HG03097 (cell line): ENCODE measurements around the gene CCDC28B.
A peak's percentile ranks its signal among the peaks of the same experiment; 100 is the strongest.

Source experiments
- ATAC-seq: cut with Tn5 transposase; IDR thresholded peaks from one replicate; pipeline ENCODE4 v1.9.1; 2021; ENCODE audit not compliant: unreplicated experiment, low FRiP score

CCDC28B gene

GRCh38 chr1:32192220-32192948 lies 8.0 kb upstream of the CCDC28B start:
- no peak for ATAC-seq

- ATAC-seq: no peak
These were observed 5.4 kb upstream of the CCDC28B start for GRCh38 chr1:32194984-32195383.

- ATAC-seq: no peak
These were observed 4.9 kb upstream of the CCDC28B start for GRCh38 chr1:32195531-32195930.

GRCh38 chr1:32195972-32196823 lies 4.2 kb upstream of the CCDC28B start:
- no peak for ATAC-seq

- no peak for ATAC-seq
These were observed 3.3 kb upstream of the CCDC28B start for GRCh38 chr1:32197074-32197473.

- ATAC-seq: no peak
These were observed 2.6 kb upstream of the CCDC28B start for GRCh38 chr1:32197837-32198236.

- no peak for ATAC-seq
These were observed 2.0 kb upstream of the CCDC28B start for GRCh38 chr1:32198237-32199042.

GRCh38 chr1:32199043-32199716 lies 1.2 kb upstream of the CCDC28B start:
- ATAC-seq: no peak

GRCh38 chr1:32199717-32200072 lies 700 bp upstream of the CCDC28B start:
- ATAC-seq: no peak

- ATAC-seq: peak; percentile 33
These were observed 838 bp downstream of the CCDC28B start for GRCh38 chr1:32201011-32201855.

GRCh38 chr1:32204943-32205361 lies 4.6 kb downstream of the CCDC28B start:
- ATAC-seq: no peak

- ATAC-seq: no peak
These were observed 5.3 kb downstream of the CCDC28B start, which contains the start of gene IQCC for GRCh38 chr1:32205401-32206370. TSS of gene IQCC (plus strand) at chr1:32205671. CDS start at chr1:32205682, 11 bp downstream.

GRCh38 chr1:32208469-32208868 lies 8.1 kb downstream of the CCDC28B start:
- no peak for ATAC-seq

GRCh38 chr1:32208891-32209328 lies 8.5 kb downstream of the CCDC28B start, which contains the start of gene DCDC2B:
TSS of gene DCDC2B (plus strand) at chr1:32209089. CDS start at chr1:32209094, 5 bp downstream.
- no peak for ATAC-seq

- ATAC-seq: no peak
These were observed 15.5 kb downstream of the CCDC28B start for GRCh38 chr1:32215629-32216480.

- no peak for ATAC-seq
These were observed 16.2 kb downstream of the CCDC28B start for GRCh38 chr1:32216566-32216965.

- no peak for ATAC-seq
These were observed 18.6 kb downstream of the CCDC28B start for GRCh38 chr1:32219022-32219421.
